Activated CD8-positive, alpha-beta memory T cell treated with anti-CD3 and anti-CD28 coated beads for 1 hour (primary cell): ENCODE data around the gene CMTM8.
"Not testable (repeated sequence)": the region's sequence is repeated elsewhere in the genome, so short reads cannot be mapped to it uniquely, and the experiment has no call there.

Experiments used
- DNase-seq, 2 donors: peaks; one replicate each; pipeline ENCODE4 v3.0.0-alpha.2; 2020; ENCODE audit warnings: low read depth in 1 of 2; ENCODE audit errors: extremely low read depth in 1 of 2

The CMTM8 gene

DNA sequence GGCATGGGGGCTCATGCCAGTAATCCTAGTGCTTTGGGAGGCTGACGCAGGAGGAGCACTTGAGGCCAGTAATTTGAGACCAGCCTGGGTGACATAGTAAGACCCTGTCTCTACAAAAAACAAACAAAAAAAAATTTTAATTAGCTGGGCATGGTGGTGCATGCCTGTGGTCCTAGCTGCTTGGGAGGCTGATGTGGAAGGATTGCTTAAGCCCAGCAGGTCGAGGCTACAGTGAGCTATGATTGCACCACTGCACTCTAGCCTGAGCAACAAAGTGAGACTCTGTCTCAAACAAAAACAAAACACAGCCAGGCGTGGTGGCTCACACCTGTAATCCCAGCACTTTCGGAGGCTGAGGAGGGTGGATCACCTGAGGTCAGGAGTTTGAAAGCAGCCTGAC lies 9.7 kb upstream of the CMTM8 start:
- DNase-seq = not testable (repeated sequence)

DNA sequence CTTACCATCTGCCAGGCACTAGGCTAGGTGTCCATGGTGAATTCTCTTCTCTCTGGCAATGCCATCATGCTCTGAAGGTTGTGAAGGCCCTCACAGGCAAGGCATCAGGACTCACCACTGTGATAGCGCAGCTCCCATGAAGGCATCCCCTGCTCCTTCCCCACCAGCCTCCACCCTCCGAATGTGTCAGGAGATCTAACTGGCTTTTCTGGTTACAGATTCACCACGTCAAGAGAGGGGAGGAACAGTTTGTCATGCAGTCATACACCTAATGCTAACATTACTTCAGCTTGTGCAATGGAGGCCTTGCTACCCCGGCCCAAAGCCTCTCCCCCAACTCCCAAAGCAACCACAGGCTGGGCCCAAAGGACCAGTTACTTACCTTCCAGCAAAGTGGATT lies 8.9 kb upstream of the CMTM8 start:
- no peak for DNase-seq

DNA sequence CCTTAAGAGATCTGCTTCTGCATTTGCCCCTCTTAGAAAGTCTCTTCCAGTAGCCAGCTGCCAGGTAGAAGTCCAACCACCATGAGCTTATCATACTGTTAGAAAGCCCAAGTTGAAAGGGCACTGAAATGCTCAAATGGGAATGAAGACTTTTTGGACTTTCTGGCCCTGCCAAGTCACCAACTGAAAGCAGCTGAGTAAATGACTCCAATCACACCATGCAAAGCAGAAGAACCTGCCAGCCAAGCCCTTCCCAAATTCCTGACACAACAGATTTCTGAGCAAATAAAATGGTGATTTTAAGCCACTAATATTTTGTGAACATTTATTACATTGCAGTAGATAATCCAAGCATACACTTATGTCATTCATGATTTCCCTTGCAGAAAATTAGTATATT lies 2.1 kb upstream of the CMTM8 start:
- no peak for DNase-seq

DNA sequence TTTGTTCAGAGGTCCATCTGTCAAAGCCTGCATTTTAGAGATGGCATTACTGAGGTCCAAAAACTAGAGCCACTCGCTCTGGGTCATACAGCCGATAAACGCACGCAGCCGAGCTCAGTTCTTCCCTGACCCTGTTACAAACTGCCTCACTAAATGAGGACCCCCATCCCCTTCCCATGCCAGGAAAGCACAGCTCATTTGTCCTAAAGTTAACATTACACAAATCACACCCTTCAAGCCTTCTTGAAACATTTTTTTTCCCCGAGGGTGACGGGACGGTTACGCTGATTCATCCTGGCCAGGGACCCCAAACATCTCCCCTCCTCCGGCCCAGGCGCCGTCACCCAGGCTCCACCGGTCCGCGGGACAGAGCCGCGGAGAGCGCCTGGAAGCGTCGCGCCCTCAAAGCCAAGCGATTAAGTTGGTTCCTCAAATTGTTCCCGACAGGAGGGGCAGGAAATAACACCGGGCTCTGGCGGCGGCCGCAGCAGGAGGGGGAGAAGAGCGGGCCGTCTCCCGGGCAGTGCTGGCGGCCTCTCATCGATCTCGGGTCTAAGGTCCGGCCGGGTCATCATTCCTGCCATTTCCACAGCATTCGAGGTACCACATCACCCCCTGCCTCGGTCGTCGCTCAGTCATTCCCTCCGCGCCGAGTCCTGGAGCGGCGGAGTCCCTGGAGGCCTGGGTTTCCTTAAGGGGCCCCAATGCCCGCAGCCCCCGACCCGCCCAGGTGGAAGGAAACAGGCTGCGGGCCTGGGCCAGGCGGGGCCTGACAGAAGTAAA lies 619 bp upstream of the CMTM8 start:
- DNase-seq = no peak

DNA sequence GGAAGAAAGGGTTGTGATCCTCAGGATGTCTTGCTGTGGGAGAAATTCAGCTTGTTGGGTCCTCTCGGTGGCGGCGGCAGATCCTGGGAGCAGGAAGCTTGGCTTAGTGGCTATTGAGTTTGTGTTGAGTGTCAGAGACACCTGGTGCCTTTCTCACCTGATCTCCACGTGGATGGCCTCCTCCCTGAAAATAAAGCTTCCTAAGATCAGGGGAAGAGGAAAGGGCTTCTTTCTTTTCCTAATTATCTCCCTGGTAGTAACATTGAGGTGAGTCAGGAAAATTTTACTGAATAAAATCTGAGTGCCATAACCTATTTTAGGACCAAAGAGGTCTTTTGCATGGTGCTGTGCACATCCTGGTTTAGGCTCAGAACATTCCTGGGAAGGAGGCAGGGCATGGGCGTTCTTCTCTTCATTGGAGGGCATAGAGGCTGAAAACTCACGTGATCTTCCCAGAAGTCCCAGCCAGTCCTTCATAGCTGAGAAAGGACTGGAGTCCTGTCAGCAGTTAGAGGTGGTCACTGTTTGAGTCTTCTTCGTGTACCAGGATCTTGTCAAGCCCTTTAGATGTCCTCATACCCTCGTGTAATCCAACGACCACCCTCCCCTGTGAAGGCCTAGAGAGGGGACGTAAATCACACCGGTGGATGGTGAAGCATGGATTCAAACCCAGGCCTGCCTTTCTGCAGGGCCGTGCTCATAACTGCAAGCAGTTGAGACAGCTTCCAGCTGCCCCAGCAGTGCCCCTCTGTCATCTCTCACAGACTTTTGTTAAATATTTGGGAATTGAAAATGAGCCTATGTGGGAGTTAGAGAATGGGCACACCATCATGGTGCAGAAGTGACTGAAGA lies 1.1 kb downstream of the CMTM8 start:
- DNase-seq = no peak

DNA sequence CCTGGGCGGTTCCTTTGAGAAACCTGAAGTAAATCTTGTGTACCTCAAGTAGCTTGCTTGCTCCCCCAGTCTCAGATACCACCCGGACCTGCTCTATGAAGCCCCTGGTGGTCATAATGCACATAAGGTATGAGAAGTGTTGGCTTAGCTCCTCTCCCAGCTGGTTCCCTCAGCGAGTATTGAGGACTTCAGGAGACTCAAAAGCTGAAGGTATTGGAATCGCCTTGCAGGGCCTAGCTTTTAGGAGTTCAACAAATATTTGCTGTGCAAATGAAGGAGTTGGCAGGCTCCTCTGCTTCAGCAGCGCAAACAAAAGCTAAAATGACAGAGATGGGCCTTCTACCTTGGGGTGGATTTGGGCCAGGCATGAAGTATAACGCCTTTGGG lies 1.7 kb downstream of the CMTM8 start:
- peak in 1 of 2 donors; percentile 15 for DNase-seq

DNA sequence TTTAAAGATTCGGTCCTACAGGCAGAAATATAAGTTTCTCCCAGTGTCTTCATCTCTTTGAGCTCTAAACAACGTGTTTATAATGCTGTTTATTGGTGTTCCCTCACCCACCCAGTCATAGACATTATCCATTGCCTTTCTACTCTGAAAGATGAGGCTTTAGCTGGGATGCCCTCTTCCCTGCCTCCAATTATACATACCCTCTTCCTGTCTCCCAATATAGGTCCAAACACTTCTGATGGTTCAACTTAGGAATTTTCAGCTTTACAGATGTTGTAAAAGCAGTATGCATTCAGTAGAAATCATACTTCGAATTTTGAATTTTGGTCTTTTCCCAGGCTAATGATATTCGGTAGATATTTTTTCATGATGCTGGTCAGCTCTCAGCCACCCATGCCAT lies 2.6 kb downstream of the CMTM8 start:
- no peak for DNase-seq

DNA sequence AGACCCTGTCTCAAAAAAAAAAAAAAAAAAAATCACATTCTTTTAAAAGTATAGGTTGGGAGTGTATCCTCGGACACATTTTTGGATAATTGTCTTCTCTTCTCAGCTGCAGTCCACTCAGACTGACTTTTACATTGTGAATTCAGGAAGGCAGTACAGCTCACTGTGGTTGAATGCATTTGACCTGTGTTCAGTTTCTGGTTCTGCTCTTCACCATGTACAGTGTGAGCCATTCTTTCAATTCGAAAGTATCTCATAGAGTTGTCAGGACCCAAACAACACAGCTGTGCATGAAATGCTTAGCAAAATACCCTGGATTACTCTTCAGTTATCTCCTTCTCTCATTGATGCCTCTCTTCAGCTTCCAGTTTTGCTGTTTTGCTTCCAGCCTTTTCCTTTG lies 5.0 kb downstream of the CMTM8 start:
- DNase-seq = no peak

DNA sequence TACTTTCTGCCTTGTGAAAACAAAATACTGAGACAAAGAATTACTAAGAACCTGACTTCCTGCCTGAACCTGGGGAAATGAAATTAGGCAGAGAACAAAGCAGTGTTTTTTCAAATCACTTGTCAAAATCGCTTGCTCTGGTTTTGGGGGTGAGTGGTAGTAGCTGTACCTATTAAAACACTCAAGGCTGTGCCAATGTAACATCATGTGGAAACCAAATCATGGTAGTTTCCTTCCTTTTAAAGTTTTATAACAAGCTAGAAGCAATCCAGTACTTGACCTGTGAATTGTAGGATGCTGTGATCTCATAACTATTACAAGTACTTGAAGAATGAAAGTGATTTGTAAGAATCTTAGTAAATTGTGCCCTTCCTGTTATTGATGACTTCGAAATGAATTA lies 6.7 kb downstream of the CMTM8 start:
- DNase-seq = no peak

DNA sequence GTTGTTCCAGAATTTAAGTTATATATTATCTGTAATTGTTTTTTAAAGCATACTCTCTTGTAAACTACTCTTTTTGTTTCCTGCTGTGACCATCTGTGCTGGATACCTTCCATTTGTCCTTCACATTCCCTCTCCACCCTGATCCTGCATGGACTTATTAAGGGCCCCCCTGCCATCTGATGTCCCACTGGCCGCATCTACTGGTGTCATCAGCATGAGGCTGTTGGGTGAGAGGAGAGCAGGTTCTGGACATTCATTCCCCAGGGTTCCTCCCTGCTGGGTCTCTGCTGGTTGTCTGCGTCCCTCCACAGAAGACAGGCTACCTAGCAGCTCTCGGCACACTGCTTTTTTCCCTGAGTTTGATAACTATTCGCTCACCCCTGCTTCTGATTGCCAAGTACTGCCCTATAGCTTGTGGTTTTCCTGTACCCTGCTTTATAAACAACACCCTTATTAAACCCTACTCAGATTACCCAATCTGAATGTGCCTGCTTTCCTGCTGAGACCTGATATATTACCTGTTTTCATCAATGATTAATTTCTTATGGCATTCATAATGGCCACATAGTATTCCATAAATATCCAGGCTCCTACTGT lies 7.7 kb downstream of the CMTM8 start:
- DNase-seq = no peak

DNA sequence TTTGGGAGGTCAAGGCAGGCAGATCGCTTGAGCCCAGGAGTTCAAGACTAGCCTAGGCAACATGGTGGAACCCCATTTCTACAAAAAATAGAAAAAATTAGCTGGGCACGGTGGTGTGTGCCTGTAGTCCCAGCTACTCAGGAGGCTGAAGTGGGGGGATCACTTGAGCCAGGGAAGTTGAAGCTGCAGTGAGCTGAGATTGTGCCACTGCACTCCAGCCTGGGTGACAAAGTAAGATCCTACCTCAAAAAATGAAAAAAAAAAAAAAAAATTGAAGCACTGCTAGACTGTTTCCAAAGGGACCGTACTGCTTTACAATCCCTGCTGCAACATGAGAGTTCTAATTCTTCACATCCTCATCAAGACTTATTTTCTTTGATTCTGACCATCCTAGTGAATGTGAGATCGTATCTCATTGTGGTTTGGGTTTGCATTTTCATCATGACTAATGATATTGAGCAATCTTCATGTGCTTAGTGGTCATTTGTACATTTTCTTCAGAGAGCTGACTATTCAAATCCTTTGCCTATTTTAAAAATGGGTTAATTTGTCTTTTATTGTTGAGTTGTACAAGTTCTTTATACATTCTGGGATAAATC lies 10.8 kb downstream of the CMTM8 start:
- DNase-seq = no peak

DNA sequence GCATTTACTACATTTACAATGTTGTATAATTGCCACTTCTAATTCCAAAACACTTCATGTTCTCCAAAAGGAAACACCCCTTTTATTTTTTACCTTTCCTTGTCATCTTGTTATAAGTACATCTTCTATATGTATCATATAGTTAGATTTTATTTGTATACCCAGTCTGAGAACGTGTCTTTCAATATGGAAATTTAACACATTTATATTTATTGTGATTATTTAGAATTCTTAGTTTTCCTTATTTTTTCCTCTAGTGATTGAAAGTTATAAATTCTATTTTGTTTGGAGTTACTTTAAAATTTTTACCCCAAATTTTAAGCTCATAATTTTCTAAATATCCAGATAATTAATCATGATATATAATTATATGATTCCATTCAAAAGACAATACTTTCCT lies 15.8 kb downstream of the CMTM8 start:
- DNase-seq = no peak

DNA sequence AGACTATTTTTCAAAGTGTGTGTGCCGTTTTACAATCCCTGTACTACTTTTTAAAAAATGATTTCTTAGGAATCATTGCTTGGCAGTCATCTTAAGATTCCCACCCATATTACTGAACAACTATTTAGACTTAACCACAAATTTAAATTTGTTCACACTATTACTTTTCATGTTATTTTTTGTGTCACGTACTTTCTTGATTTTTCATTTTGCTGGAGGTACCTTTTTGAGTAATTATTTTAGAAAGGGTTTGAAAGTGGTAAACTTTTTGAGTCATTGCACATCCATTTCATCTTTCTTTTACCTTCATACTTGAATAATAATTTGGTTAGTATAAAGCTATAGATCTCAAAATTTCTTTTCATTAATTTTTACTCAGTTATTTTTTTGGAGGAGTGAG lies 16.9 kb downstream of the CMTM8 start:
- no peak for DNase-seq

DNA sequence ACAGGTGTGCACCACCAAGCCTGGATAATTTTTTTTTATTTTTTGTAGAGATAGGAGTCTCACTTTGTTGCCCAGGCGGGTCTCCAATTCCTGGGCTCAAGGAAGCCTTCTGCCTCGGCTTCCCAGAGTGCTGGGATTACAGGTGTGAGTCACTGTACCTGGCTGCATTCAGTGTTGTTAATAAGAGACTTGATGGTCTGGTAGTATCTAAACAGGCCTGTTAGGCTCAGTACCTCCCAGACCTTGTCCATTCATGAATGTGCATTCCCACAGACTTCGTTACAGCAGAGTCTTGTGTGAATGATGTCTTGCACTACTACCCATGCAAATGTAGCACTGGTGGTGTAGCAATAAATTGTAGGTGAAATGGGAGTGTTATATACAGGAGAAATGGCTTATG lies 17.7 kb downstream of the CMTM8 start:
- DNase-seq = no peak

DNA sequence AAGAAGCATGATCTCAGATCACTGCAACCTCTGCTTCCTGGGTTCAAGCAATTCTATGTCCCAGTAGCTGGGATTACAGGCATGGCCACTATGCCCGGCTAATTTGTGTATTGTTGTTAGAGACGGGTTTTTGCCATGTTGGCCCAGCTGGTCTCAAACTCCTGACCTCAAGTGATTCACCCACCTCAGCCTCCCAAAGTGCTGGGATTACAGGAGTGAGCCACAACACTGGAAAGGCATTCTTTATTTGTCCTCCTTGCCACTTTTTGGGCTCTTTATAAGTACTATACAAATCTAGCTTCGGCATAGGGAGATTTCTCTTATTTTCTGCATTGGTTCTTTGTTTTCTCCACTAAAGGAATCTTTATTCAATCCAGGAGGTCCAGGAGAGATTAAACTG lies 18.6 kb downstream of the CMTM8 start:
- DNase-seq = no peak

DNA sequence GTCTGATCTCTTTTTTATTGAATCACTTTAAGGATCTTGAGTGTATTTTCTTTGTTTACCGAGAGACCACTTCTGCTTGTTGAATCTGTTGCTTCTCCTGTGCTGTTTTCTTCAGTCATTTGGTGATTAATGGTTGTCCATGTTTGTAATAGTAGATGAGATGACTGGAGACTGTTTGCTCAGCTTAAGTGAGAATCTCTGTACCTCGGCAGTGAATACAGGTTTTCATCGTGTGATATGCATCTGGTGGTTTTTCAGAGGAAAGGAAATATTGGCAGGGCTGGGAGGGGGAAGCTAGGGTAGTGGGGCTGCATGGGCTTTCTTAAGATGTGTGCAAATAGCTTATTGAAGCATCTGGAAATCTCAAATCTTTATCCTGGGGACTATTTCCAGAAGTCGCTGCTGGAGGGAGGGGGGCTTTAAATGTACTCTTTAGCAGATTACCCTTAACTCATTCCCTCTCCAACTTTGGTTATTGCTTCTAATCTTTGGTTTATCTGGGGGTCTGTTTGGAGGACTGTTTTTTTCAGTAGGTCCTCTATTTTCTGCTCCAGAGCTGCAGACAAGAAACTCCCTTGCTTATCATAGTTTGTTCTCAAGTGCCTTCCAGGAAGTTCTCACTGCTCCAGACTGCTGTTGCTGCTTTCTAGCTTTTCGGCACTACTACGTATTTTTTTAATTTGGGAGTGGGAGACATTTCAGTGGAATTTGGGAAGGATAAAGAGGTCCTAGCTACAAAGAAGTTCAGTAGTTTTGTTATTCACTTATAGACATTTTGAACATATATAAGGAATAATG lies 19.4 kb downstream of the CMTM8 start:
- DNase-seq = no peak

DNA sequence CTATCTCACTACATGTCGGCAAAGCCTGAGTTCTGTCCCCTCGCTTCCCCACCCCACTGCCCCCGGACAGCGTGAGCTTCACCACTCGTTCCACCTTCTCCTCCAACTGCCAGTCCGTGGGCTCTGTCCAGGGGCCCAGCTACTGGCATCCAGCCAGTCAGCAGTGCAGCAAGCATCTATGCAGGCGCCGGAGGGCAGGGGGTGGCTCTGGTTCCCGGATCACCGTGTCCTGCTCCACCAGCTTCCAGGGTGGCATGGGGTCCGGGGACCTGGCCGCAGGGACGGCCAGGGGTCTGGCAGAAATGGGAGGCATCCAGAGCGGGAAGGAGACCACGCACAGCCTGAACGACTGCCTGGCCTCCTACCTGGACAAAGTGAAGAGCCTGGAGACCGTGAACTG lies 20.4 kb downstream of the CMTM8 start:
- DNase-seq = no peak

DNA sequence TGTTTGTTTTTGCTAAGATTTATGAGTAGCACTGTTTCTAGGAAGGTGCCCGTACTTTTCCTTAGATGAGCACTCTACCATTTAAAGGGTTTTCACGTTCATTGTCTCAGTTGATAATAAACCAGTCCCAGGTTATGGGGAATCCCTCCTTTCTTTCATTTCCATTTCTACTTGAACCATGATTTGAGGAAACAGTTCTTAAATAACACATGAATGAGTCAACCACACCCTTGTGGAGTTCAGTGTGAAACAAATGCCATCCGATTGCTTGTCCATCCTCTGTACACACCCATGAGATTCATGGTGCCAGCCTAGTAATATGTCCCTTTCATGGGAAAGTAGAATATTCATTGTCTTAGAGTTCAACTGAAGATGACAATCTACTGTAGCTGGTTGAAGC lies 23.1 kb downstream of the CMTM8 start:
- DNase-seq = no peak

DNA sequence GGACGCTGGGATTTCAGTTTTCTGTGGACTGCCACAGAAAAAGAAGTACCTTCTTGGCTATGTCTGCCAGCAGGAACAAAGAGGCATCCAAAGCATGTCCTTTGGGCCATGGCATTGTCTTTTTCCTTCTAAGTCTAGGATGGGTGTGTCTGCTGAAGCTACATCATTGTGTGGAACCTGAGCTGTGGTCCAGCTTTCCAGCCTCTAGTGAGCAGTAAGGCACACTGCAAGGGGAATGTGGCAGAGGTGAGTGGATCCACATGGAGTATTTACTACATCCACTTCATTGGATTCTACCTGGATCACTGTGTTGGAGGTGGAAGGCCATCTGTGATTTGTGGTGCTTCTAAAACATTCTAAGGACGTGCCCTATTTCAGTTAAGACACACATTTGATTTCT lies 23.7 kb downstream of the CMTM8 start:
- no peak for DNase-seq

DNA sequence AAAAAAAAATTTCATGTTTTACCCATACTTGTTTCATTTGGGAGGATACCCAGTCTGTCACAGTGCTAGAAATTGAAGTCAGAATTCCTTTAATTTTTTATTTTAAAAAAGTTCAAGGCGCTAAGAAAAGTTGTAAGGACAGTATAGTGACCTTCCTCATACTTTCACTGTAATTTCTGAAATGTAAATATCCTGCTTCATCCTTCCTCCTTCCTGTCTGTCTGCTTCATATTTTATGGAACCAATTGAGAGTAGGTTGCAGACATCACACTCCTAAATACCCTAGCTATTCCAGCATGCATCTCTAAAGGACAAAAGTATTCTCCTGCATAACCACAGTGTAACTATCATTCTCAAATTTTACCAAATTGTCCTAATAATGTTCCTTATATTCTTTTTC lies 35.8 kb downstream of the CMTM8 start:
- DNase-seq = no peak

DNA sequence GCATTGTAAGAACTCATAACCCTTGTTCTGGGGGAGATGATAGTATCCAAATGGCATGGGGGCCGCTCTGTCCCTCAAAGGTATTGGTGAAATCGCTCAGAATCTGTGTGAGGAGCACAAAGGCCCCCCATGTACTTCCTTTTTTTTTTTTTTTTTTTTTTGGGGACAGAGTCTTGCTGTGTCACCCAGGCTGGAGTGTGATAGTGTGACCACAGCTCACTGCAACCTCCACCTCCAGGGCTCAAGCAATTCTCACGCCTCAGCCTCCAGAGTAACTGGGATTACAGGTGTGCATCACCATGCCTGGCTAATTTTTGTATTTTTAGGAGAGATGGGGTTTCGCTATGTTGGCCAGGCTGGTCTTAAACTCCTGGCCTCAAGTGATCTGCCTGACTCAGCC lies 37.0 kb downstream of the CMTM8 start:
- DNase-seq = no peak
